ENCODE data around the gene ELF2.

- TF ChIP-seq EZH2phosphoT487 (IDR thresholded peaks at IDR 0.05) (no peak), EZH2 (IDR thresholded peaks at IDR 0.05) (no peak)
Measured at GRCh38 chr4:139175646-139176301, 1.2 kb downstream of the ELF2 start.
